HCT116 (cell line): ENCODE data around the gene ARHGEF1. TPM values are rescaled to one million over a fixed set of nuclear protein-coding genes. Genes with fewer than 3 reads are reported as not detected.

Experiments
- ATAC-seq: fragments of 200-7000 bp; cut with Tn5 transposase; 2 replicates; pipeline ENCODE4 v1.9.1; 2020; ENCODE audit warnings: mild to moderate bottlenecking, moderate library complexity
- BruUV-seq: library from RNA; stranded (reverse); fragments of 400-500 nt; replicated peaks from 2 replicates; lab custom pipeline; 2021; lab: Mats Ljungman, UMichigan
- CTCF ChIA-PET: fragments of 300-600 bp; sonication (Branson Sonifier 250); formaldehyde crosslinking; loops from one replicate; lab custom pipeline; 2021; ENCODE audit warnings: antibody characterized with exemption; lab: Charles Lee
- POLR2A ChIA-PET: fragments of 300-600, 350-600 bp; sonication (Branson Sonifier 250); formaldehyde crosslinking; loops from one replicate; lab custom pipeline; 2021; ENCODE audit warnings: antibody characterized with exemption; lab: Charles Lee
- RAD21 ChIA-PET, 2 experiments: fragments of 300-600 bp; sonication (Branson Sonifier 250); formaldehyde crosslinking; loops; one replicate each; lab custom pipeline; 2023; ENCODE audit warnings: low total read pairs in 2 of 2; ENCODE audit not compliant: uncharacterized antibody in 2 of 2, unreplicated experiment in 2 of 2, low non-redundant PET in 1 of 2; lab: Charles Lee
- DNase-seq: peaks from one replicate; pipeline ENCODE4 v3.0.0-alpha.2; 2010; ENCODE audit warnings: low read depth, low spot score
- H2AFZ ChIP-seq: fragments of 200-600 bp; shearing (Covaris generic), sonication (generic); 2 replicates; pipeline ENCODE4 v1.6.1; 2017; ENCODE audit warnings: low read depth, mixed run types, mixed read lengths, antibody characterized with exemption, low read length; ENCODE audit not compliant: poor library complexity, severe bottlenecking
- H3K27ac ChIP-seq: 2 replicates; pipeline ENCODE4 v1.5.1; 2012; ENCODE audit warnings: low read depth, low read length
- H3K27me3 ChIP-seq: fragments of 200-600 bp; sonication (generic); 2 replicates; pipeline ENCODE4 v1.6.1; 2016; ENCODE audit warnings: mixed run types, low read length, mixed read lengths; ENCODE audit not compliant: insufficient read depth
- H3K36me3 ChIP-seq, 2 experiments: fragments of 200-500 bp in 1 of 2; fragments of 200-600 bp in 1 of 2; sonication (Bioruptor generic) in 1 of 2; sonication (generic) in 1 of 2; 2 replicates each; pipeline versions ENCODE4 v1.5.1 to v1.6.1; 2014 to 2016; ENCODE audit warnings: low read length in 2 of 2, inconsistent platforms in 1 of 2, mixed read lengths in 1 of 2, mixed run types in 1 of 2; ENCODE audit not compliant: insufficient read depth in 2 of 2, control insufficient read depth in 1 of 2
- H3K4me1 ChIP-seq, 2 experiments: fragments of 200-600 bp in 1 of 2; sonication (generic) in 1 of 2; 2 replicates each; pipeline versions ENCODE4 v1.5.1 to v1.6.1; 2012 to 2017; ENCODE audit warnings: low read length in 2 of 2, inconsistent platforms in 1 of 2, mild to moderate bottlenecking in 1 of 2, mixed read lengths in 1 of 2, mixed run types in 1 of 2, moderate library complexity in 1 of 2; ENCODE audit not compliant: insufficient read depth in 2 of 2, control insufficient read depth in 1 of 2
- H3K4me2 ChIP-seq: fragments of 200-600 bp; sonication (generic); 2 replicates; pipeline ENCODE4 v1.6.1; 2017; ENCODE audit warnings: mixed run types, low read length, mixed read lengths
- H3K4me3 ChIP-seq, 2 experiments: fragments of 200-600 bp in 1 of 2; sonication (generic) in 1 of 2; replicated peaks in 1 of 2; 2 replicates each; pipeline ENCODE4 v1.5.1; 2011 to 2016; ENCODE audit warnings: low read length in 2 of 2, control low read depth in 1 of 2, low read depth in 1 of 2, mild to moderate bottlenecking in 1 of 2, mixed read lengths in 1 of 2, mixed run types in 1 of 2
- H3K79me2 ChIP-seq: fragments of 200-600 bp; sonication (generic); 2 replicates; pipeline ENCODE4 v1.6.1; 2017; ENCODE audit warnings: mild to moderate bottlenecking, mixed run types, low read length, moderate library complexity, mixed read lengths; ENCODE audit not compliant: insufficient read depth
- H3K9ac ChIP-seq: fragments of 200-600 bp; sonication (generic); 2 replicates; pipeline ENCODE4 v1.6.1; 2016; ENCODE audit warnings: low read length, mixed read lengths
- H3K9me2 ChIP-seq: fragments of 200-600 bp; sonication (generic), shearing (Covaris generic); 2 replicates; pipeline ENCODE4 v1.6.1; 2017; ENCODE audit warnings: mixed run types, mild to moderate bottlenecking, moderate library complexity; ENCODE audit not compliant: insufficient read depth
- H3K9me3 ChIP-seq, 2 experiments: fragments of 200-500 bp in 1 of 2; fragments of 200-600 bp in 1 of 2; sonication (Bioruptor generic) in 1 of 2; sonication (generic) in 1 of 2; 2 replicates each; pipeline ENCODE4 v1.6.1; 2014 to 2017; ENCODE audit warnings: low read length in 2 of 2, mixed read lengths in 2 of 2, inconsistent platforms in 1 of 2, low read depth in 1 of 2, mild to moderate bottlenecking in 1 of 2, mixed run types in 1 of 2, moderate library complexity in 1 of 2; ENCODE audit not compliant: control insufficient read depth in 1 of 2, insufficient read depth in 1 of 2
- H4K20me1 ChIP-seq: fragments of 200-600 bp; sonication (generic), shearing (Covaris generic); 2 replicates; pipeline ENCODE4 v1.6.1; 2017; ENCODE audit warnings: mixed run types, mild to moderate bottlenecking, moderate library complexity; ENCODE audit not compliant: insufficient read depth
- ATF3 ChIP-seq: IDR thresholded peaks from 2 replicates; pipeline ENCODE4 v1.6.1; 2012
- CBX3 ChIP-seq: IDR thresholded peaks from 2 replicates; pipeline ENCODE4 v1.6.1; 2012; ENCODE audit warnings: low read depth
- CEBPB ChIP-seq: IDR thresholded peaks from 2 replicates; pipeline ENCODE4 v1.6.1; 2012; ENCODE audit warnings: low read depth
- CTCF ChIP-seq, 3 experiments: fragments of 200-600 bp in 1 of 3; sonication (generic) in 1 of 3; IDR thresholded peaks in 2 of 3; conservative IDR thresholded peaks in 1 of 3; 2 replicates each; pipeline ENCODE4 v1.5.1; 2012 to 2017; ENCODE audit warnings: low read depth in 2 of 3, low read length in 2 of 3, antibody characterized with exemption in 1 of 3, borderline replicate concordance in 1 of 3, control low read depth in 1 of 3, mild to moderate bottlenecking in 1 of 3, mixed read lengths in 1 of 3, mixed run types in 1 of 3, moderate library complexity in 1 of 3; ENCODE audit not compliant: insufficient read depth in 1 of 3
- EGR1 ChIP-seq: IDR thresholded peaks from 2 replicates; pipeline ENCODE4 v1.6.1; 2012; ENCODE audit warnings: low read depth
- ELF1 ChIP-seq: IDR thresholded peaks from 2 replicates; pipeline ENCODE4 v1.6.1; 2012; ENCODE audit warnings: low read depth, borderline replicate concordance
- EZH2 ChIP-seq: fragments of 200-600 bp; sonication (generic); IDR thresholded peaks from 2 replicates; pipeline ENCODE4 v1.6.1; 2017; ENCODE audit warnings: antibody characterized with exemption, mixed run types
- FOSL1 ChIP-seq: IDR thresholded peaks from 2 replicates; pipeline ENCODE4 v1.6.1; 2012; ENCODE audit warnings: low read depth
- JUND ChIP-seq: IDR thresholded peaks from 2 replicates; pipeline ENCODE4 v1.6.1; 2012
- MAX ChIP-seq: IDR thresholded peaks from 2 replicates; pipeline ENCODE4 v1.6.1; 2012
- POLR2A ChIP-seq: IDR thresholded peaks from 2 replicates; pipeline ENCODE4 v1.7.0; 2011; ENCODE audit warnings: borderline replicate concordance; ENCODE audit not compliant: insufficient read depth, insufficient read length; ENCODE audit errors: extremely low read depth
- REST ChIP-seq: IDR thresholded peaks from 2 replicates; pipeline ENCODE4 v1.6.1; 2012; ENCODE audit warnings: low read depth
- SIN3A ChIP-seq: IDR thresholded peaks from 2 replicates; pipeline ENCODE4 v1.6.1; 2012; ENCODE audit warnings: low read depth
- SP1 ChIP-seq: IDR thresholded peaks from 2 replicates; pipeline ENCODE4 v1.6.1; 2012; ENCODE audit warnings: low read depth
- SRF ChIP-seq: IDR thresholded peaks from 2 replicates; pipeline ENCODE4 v1.6.1; 2012; ENCODE audit warnings: low read depth
- TCF7L2 ChIP-seq: IDR thresholded peaks from 2 replicates; pipeline ENCODE4 v1.7.0; 2011; ENCODE audit warnings: borderline replicate concordance, inconsistent platforms; ENCODE audit not compliant: insufficient read depth, insufficient read length; ENCODE audit errors: extremely low read depth
- YY1 ChIP-seq: IDR thresholded peaks from 2 replicates; pipeline ENCODE4 v1.6.1; 2011; ENCODE audit warnings: low read length, low read depth, moderate library complexity, mild to moderate bottlenecking; ENCODE audit not compliant: insufficient replicate concordance; ENCODE audit errors: extremely low read depth
- ZFX ChIP-seq: fragments of 450-650 bp; IDR thresholded peaks from 2 replicates; pipeline ENCODE4 v1.6.1; 2017
- ZNF274 ChIP-seq: fragments of 200-500 bp; sonication (Bioruptor generic); IDR thresholded peaks from 2 replicates; pipeline ENCODE4 v1.6.1; 2014; ENCODE audit warnings: mild to moderate bottlenecking, low read depth, low read length, inconsistent platforms
- intact Hi-C: fragments of 100-400 bp; cut with micrococcal nuclease; formaldehyde crosslinking; loops from 2 replicates; pipeline ENCODE4 v1.10.0; 2022
- total RNA-seq: library from RNA; stranded (reverse); gene quantifications from one replicate; pipeline ENCODE4 v1.2.1, GENCODE V29; 2021; ENCODE audit not compliant: unreplicated experiment

ARHGEF1 gene
- total RNA-seq, 1 experiment from 2014 or later, result 110 TPM

GRCh38 chr19:41889896-41890295 lies 6.9 kb downstream of the ARHGEF1 start:
- ChIA-PET POLR2A (no interaction called here), RAD21 (no interaction called here), CTCF (no interaction called here)
- Histone ChIP-seq H3K36me3 (peaks cover 11 to 18% of the 10 kb centered on the region in 2 experiments), H3K4me3 (no peak overlapping the region), H4K20me1 (no peaks in the 10 kb centered on the region), H3K79me2 (peaks cover 47% of the 10 kb centered on the region), H3K27ac (no peak overlapping the region), H3K4me2 (no peak overlapping the region), H3K9ac (no peak overlapping the region), H3K9me3 (no peaks in the 10 kb centered on the region), H3K4me1 (peaks cover 27 to 41% of the 10 kb centered on the region in 2 experiments), H3K9me2 (no peaks in the 10 kb centered on the region), H3K27me3 (no peaks in the 10 kb centered on the region), H2AFZ (no peak overlapping the region)
- no TSS peak for BruUV-seq
- no peak for ATAC-seq
- TF ChIP-seq EGR1 (no peak), CEBPB (no peak), ELF1 (no peak), SIN3A (no peak), MAX (no peak), FOSL1 (no peak), ZFX (no peak), REST (no peak), YY1 (no peak), TCF7L2 (no peak), ZNF274 (no peak), JUND (no peak), CBX3 (no peak), SP1 (no peak), CTCF (IDR thresholded peaks at IDR 0.05 in 2 of 3, conservative IDR thresholded peaks at IDR 0.05 in 1 of 3; ENCODE audit: borderline replicate concordance in 1 of 3, insufficient read depth in 1 of 3, low read depth in 2 of 3, low read length in 2 of 3) (no peak), EZH2 (no peak), ATF3 (no peak), POLR2A (no peak), SRF (no peak)
- DNase-seq, result no peak
- intact Hi-C loops, result no loop called here
